Activated naive CD4-positive, alpha-beta T cell treated with anti-CD3 and anti-CD28 coated beads, Interleukin-2, amount 50 U/mL, for 72 hours (primary cell): ENCODE data around the gene MX2. TPM values are rescaled to one million over a fixed set of nuclear protein-coding genes. Genes with fewer than 3 reads are reported as not detected.
"Not testable (repeated sequence)": the region's sequence is repeated elsewhere in the genome, so short reads cannot be mapped to it uniquely, and the experiment has no call there.

Source experiments
- ATAC-seq, 2 donors: fragments of 150-1000 bp; cut with Tn5 transposase; 2 replicates each; pipeline ENCODE4 v1.10.0; 2021; ENCODE audit warnings: mild to moderate bottlenecking in 2 of 2, moderate library complexity in 2 of 2
- DNase-seq, 2 donors: peaks; one replicate each; pipeline ENCODE4 v3.0.0; 2021 to 2022; ENCODE audit warnings: low spot score in 2 of 2
- H3K27ac Mint-ChIP-seq, 2 donors: one replicate each; pipeline ENCODE4 v1.8.0; 2022; ENCODE audit warnings: mild to moderate bottlenecking in 2 of 2, mixed read lengths in 2 of 2
- H3K36me3 Mint-ChIP-seq, 2 donors: one replicate each; pipeline ENCODE4 v1.8.0; 2022; ENCODE audit warnings: mixed read lengths in 2 of 2
- H3K9me3 Mint-ChIP-seq, 2 donors: one replicate each; pipeline ENCODE4 v1.8.0; 2022; ENCODE audit warnings: mixed read lengths in 2 of 2
- total RNA-seq, 2 donors: library from RNA; stranded (reverse); gene quantifications; one replicate each; pipeline ENCODE4 v1.2.3, GENCODE V29; 2022

MX2 gene, protein sequence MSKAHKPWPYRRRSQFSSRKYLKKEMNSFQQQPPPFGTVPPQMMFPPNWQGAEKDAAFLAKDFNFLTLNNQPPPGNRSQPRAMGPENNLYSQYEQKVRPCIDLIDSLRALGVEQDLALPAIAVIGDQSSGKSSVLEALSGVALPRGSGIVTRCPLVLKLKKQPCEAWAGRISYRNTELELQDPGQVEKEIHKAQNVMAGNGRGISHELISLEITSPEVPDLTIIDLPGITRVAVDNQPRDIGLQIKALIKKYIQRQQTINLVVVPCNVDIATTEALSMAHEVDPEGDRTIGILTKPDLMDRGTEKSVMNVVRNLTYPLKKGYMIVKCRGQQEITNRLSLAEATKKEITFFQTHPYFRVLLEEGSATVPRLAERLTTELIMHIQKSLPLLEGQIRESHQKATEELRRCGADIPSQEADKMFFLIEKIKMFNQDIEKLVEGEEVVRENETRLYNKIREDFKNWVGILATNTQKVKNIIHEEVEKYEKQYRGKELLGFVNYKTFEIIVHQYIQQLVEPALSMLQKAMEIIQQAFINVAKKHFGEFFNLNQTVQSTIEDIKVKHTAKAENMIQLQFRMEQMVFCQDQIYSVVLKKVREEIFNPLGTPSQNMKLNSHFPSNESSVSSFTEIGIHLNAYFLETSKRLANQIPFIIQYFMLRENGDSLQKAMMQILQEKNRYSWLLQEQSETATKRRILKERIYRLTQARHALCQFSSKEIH
- 10 to 100 TPM in 1 of 2 donors, 1 to 10 TPM in 1; 3.6 to 79.4 TPM for total RNA-seq

DNA sequence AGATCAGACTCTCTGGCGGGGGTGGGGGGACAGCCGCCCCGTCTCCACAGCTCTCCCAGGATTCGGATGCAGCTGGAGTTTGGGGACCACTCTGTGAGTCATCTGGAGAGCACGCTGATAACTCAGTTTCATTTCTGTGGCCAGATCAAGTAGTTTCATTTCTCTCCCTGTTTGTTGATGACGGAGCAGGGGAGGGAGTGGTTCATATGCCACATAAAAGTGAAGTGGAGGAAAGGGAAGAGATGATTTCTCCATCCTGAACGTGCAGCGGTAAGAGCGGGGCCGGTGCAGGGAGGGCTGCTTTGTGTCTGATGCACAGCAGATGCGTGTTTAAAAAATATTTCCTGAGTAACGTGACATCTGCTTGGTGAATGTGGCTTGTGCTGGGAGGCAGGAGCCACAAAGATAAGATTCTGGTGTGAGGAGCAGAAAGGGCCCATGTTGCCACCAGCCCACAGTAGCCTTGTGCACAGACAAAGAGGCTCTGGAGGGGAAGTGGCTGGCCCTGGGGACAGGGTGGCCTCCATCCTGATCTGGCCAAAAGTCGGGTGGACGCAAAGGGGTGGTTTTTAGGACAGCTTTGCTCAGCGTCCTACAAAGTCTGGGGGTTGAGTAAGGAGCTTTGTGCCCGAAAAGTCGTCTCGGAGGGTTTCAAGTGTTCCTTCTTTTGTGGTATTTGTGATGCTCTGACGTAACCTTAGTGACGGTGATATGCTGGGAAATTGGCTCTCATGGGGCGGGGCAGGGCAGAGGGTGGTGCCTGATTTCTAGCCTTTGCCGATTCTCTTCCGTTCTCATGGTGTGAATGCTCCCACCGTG lies at the start of gene MX2:
TSS of gene MX2 (plus strand) at position 242 of the 819 bp plus-strand sequence. CDS start 14,880 bp downstream, outside the sequence.
- Mint-ChIP-seq H3K27ac (peak within 1 kb of the TSS; percentile 94 to 99), H3K9me3 (peaks cover 0 to 4% of the 10 kb centered on the region in 2 donors), H3K36me3 (peaks cover 0 to 12% of the 10 kb centered on the region in 2 donors)
- ATAC-seq (peak; percentile 87 to 90), DNase-seq (peak; percentile 67 to 78)

DNA sequence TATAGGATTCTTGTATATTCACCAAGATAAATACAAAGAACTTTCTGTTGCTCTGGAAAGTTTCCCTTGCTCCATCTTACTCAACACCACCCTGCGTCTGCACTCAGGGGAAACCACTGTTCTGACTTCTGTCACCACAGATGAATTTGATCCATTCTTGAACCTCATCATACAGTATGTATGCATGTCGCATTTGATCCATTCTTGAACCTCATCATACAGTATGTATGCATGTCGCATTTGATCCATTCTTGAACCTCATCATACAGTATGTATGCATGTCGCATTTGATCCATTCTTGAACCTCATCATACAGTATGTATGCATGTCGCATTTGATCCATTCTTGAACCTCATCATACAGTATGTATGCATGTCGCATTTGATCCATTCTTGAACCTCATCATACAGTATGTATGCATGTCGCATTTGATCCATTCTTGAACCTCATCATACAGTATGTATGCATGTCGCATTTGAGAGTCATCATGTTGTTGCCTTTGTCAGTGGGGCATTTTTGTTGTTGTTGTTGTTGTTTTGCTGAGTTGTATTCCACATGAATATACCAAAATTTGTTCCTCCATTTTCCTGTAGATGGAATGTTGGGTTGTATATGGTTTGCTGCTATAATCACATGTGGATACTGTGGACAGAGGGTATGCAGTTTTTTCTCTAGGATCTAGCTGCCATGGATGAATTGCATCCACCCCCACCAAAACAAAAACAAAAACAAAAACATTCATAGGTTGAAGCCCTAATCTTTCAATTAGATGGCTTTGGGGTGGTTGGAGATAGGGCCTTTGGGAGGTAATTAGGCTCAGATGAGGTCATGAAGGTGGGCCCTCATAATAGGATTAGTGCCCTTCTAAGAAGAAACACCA lies 48.3 kb upstream of the MX2 start:
- not testable (repeated sequence) for H3K36me3 Mint-ChIP-seq, ATAC-seq

DNA sequence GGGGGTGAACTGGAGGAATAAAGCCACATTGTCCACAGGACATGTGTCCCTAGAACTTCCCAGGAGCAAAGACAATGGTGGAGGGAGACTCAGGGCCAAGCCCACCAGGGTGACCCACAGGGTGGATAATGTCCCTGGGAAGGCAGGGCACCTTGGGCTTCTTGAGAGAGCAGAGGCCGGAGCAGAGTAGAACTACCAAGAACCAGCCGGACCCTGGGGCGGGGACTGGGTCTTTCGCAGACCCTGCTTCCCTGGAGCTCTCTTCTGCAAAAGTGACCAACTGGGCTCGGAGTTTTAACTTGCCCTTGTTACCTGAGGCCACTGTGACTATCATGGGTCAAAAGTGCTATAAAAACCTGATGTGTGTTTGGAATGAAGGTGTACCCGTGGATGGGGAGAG lies 46.1 kb upstream of the MX2 start:
- H3K36me3 Mint-ChIP-seq, result no peaks in the 10 kb centered on the region
- DNase-seq (no peak), ATAC-seq (no peak)
- H3K27ac Mint-ChIP-seq, result no peak overlapping the region
- H3K9me3 Mint-ChIP-seq, result no peaks in the 10 kb centered on the region

More for the DNA sequence above, 48.3 kb upstream of the MX2 start:
- not testable (repeated sequence) for H3K9me3 Mint-ChIP-seq, H3K27ac Mint-ChIP-seq, DNase-seq

DNA sequence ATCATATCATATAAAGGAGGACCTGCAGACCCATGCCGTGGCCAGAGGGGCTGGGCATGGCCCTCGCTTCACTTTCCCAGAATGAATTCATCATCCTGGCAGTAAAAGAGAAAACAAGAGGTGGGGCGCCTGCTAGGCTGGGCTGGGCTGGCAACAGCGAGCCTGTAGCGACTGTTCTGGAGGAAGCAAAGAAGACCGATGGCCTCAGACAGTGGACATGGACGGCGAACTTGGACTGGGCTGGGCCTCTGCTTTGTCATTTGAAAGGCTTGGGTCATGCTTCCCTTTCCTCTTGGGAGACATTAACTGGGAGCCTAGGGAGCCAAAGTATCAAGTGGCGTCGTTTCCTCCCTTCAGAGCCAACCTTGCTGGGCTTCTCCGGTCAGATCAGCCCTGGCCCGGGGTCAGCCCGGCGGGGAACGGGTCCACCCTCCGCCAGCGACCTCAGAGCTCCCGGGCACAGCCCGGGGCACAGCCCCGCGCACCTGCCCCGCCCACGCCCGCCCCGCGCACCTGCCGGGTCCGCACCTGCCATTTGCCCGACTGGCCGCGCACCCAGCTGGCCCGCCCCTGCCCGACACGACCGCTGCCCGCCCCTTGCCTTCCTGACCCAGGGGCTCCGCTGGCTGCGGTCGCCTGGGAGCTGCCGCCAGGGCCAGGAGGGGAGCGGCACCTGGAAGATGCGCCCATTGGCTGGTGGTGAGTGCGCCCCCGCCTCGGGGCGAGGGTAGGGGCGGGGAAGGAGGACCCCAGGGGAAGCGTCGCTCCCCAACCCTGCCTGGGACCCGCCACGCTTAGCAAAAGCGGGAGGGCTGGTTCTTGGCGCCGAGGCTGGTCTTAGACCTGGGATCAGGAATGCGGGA lies 45.4 kb upstream of the MX2 start, which contains the start of gene FAM3B:
TSS of gene FAM3B (plus strand) at position 602 of the 863 bp plus-strand sequence. CDS start at position 681, 79 bp downstream.
- peak in 1 of 2 donors; percentile 30 for ATAC-seq
- Mint-ChIP-seq H3K27ac (no peak within 1 kb of the TSS), H3K9me3 (no peaks in the 10 kb centered on the region), H3K36me3 (no peaks in the 10 kb centered on the region)
- DNase-seq, result no peak

DNA sequence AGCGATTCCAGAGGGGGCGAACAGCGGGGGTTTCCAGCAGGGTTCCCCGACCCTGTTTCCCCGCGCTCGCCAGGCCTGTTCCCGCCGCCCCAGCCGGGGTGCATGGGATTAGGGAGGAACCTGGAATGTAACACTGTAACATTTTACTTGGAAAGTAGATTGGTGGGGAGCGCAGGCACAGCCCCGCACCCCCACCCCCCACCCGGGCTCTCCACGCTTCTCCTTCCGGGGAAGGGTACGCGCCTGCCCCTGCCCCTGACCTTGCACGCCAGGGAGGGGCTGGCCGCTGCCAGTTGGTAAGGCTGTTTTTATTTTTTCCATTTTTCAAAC lies 44.8 kb upstream of the MX2 start:
- Mint-ChIP-seq H3K36me3 (no peaks in the 10 kb centered on the region), H3K9me3 (no peaks in the 10 kb centered on the region), H3K27ac (no peak overlapping the region)
- no peak for DNase-seq
- no peak for ATAC-seq

DNA sequence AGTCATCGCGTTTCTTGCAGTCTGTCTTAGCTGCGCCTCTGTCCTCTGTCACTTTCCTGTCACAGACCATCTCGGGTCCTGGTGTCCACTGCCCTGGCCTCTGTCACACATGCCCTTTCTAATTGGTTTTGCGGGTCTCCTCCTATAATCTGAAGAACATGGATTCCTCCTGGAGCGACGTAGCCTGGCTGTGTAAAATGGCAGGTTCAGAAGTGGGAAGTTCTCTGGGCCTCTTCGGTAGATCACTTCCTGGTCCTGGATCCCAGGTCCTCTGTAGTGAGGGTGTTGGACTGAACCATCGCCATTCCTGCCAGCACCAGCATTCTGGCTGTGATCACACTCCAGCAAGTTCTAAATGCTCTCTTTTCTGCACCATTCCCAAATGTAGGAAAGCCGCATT lies 44.4 kb upstream of the MX2 start:
- no peak overlapping the region for H3K27ac Mint-ChIP-seq
- no peaks in the 10 kb centered on the region for H3K9me3 Mint-ChIP-seq

DNA sequence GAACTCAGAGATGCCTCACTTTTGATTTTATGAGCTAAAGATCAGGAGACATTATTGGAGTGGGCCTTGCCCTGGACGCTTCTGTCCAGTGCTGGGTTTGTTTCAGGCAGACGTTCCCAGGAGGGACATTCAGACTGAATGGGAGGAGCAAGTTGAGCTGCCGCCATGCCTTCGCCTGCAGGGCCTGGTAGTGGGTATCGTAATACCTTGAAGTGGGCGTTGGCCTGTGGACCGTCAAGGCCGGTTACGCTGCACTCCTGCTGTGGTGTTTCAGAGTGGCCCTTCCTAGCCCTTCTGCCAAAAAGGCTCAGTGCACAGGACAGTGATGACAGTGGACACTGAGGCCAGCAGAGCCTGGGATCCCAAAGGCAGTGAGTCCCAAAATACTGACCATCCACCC lies 43.6 kb upstream of the MX2 start:
- H3K36me3 Mint-ChIP-seq, result no peaks in the 10 kb centered on the region
- ATAC-seq (no peak), DNase-seq (no peak)
- H3K27ac Mint-ChIP-seq, result no peak overlapping the region
- no peaks in the 10 kb centered on the region for H3K9me3 Mint-ChIP-seq

More for the DNA sequence above, 44.4 kb upstream of the MX2 start:
- ATAC-seq, result no peak
- DNase-seq, result no peak
- H3K36me3 Mint-ChIP-seq, result no peaks in the 10 kb centered on the region

DNA sequence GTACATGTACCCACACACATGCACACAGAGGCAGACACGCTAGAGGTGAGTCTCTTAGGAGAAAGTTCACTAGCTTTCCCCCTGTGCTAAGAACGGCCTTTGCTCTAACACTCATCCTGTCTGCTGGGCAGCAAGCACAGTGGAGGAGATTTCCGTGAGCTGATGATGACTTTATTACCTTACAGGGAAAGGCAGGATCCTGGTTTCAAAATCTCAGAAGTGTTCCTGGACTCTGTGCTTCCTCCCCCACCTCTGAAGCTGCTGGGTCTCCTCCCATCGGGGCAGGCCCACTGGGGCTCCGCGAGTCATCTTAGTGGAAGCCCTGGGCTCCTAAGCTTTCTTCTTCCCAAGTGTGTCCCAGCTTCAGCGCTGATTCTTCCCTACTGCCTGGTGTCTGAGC lies 42.6 kb upstream of the MX2 start:
- ATAC-seq, result no peak
- H3K36me3 Mint-ChIP-seq, result no peaks in the 10 kb centered on the region
- H3K9me3 Mint-ChIP-seq, result no peaks in the 10 kb centered on the region
- DNase-seq, result no peak
- H3K27ac Mint-ChIP-seq, result no peak overlapping the region

DNA sequence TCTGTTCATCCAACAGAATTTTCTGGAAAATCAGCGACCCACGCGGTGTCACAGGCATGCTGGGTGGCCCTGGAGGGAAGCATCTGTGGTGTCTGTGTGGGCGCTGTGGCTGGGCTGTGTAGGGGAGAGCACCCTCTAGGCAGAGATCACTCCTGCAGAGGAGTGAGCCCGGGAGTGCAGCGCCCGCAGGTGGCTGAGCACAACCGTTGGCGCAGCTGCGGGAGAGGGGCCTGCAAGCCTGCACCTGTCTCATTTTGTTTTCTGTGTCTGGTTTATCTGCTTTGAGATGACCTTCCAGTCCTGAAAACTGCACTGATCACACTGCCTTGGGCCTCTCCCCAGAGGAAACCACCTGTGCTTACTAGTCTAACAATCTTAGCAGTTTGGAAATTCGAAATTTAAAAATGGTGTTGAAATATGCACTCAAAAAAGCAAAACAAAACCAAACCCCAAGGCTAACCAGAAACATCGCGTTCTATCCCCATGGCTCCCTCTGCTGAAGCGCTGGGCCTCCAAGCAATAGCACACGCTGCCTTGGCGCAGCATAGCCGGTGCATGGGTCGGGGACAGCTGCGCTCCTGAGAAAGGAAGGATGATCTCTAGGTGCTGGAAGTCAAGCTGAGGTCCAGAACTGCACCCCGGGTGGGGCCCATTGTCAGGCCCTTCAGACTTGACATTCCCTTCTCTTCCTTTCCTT lies 40.5 kb upstream of the MX2 start:
- no peaks in the 10 kb centered on the region for H3K9me3 Mint-ChIP-seq
- ATAC-seq (peak; percentile 55 to 59), DNase-seq (no peak)
- H3K36me3 Mint-ChIP-seq, result no peaks in the 10 kb centered on the region
- no peak overlapping the region for H3K27ac Mint-ChIP-seq

DNA sequence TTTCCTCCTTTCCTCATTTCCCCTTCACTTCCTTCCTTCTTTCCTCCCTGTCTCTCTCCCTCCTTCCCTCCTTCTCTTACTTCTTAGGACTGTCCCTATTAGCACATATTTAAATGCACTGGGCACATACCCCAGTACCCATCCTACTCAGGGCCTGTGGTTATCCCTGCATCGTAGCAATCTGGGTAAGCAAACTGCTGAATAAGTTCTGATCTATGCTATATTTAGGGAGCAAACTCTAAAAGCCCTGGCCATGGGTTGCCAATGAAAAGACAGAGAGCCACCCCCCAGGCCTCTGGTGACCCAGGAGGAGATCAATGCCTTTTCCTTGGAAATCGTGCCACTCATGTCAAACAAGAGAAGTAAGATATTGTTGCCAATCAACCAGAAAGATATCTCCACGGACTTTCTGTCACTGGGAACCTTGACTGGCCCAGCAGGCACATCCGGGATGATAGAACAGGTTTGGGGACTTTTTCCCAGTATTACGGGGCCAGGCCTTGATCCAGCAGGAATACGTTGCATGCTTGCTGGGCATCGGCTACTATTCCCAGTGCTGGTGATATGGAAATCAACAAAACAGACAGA lies 39.8 kb upstream of the MX2 start:
- no peak for ATAC-seq
- no peaks in the 10 kb centered on the region for H3K9me3 Mint-ChIP-seq
- H3K36me3 Mint-ChIP-seq, result no peaks in the 10 kb centered on the region
- no peak for DNase-seq
- H3K27ac Mint-ChIP-seq, result peak overlapping the region in 1 of 2 donors; percentile 5

DNA sequence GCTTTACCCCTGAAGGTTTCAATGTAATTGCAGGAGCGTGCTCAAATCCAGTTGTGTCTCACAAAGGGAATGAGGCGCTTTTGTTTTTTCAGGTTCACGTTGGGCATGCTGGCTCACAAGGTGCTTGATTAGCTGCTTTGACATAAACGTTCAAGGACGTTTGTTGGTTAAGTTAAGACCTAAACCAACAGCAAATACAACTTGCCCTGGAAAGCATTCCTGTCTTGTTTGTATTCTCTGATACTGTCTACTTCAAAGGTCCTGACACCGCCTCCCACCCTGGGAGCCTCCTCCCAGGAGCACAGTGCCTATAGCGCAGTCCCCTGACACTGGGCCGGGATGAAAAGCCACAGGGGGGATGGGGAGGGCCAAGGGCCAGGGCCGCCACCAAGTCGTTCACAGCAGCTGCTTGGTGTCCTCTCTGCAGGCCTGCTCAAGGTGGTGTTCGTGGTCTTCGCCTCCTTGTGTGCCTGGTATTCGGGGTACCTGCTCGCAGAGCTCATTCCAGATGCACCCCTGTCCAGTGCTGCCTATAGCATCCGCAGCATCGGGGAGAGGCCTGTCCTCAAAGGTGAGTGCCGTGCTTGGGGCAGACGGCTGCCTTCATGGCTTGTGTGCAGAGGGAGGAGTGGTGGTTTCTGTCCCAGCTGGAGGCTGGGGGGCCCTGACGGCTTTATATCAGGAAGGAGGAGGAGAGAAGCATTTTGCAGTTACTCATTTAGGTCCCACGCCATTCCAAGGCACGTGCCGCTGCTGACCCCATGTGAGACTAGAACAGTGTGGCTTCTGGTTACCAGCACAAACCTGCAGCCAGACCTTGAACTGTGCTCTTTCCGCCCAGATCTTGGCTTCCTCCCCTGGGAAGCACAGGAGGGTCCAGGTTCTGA lies 39.1 kb upstream of the MX2 start:
- ATAC-seq (no peak), DNase-seq (no peak)
- Mint-ChIP-seq H3K27ac (peak overlapping the region in 1 of 2 donors; percentile 63), H3K9me3 (no peaks in the 10 kb centered on the region), H3K36me3 (no peaks in the 10 kb centered on the region)

DNA sequence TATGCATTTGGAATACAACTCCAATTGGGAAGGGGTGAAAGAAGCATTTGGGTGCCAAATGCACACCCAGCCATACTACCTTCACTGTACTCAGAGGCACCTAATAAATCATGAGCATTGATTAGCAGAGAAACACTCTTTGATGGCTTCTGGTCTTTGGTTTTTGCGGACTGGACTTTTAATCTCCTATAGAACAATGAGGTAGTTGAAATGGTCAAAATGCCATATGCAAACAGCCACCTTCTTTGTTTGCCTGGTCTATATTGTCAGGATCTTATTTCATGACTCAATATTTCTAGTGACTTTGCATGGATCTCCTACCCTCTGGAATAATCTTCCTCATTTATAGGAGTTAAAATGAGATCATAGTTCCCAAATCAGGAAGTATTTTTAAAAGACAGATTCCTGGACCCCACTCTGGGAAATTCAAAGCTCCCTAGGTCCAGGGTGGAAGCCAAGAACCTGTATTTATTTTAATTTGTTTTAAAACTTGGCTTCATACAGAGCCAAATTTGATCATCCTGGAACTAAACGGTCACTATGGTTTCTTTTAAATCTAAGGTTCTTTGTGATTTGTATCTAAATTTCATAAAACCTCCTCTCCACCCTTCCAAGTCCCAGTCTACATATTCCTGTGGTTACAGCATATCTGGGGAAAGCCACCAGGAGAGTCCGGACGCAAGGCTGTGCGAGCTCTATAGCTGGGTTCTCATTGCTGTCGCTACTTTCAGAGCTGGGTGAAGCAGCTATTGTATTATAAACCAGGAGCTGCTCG lies 36.5 kb upstream of the MX2 start:
- Mint-ChIP-seq H3K9me3 (no peaks in the 10 kb centered on the region), H3K36me3 (no peaks in the 10 kb centered on the region)
- DNase-seq, result no peak

More for the DNA sequence above, 36.5 kb upstream of the MX2 start:
- H3K27ac Mint-ChIP-seq, result no peak overlapping the region
- ATAC-seq, result no peak
